H1 (cell line): ENCODE measurements around the gene MRPL39. TPM values are rescaled to one million over a fixed set of nuclear protein-coding genes. Genes with fewer than 3 reads are reported as not detected.

Source experiments
- CTCF ChIA-PET: fragments of 300-600 bp; sonication (Branson Sonifier 250); formaldehyde crosslinking; loops from one replicate; lab custom pipeline; 2021; ENCODE audit not compliant: partially characterized antibody; lab: Charles Lee
- POLR2A ChIA-PET: fragments of 300-600 bp; sonication (Branson Sonifier 250); formaldehyde crosslinking; loops from one replicate; lab custom pipeline; 2021; ENCODE audit warnings: inconsistent platforms; ENCODE audit not compliant: partially characterized antibody; lab: Charles Lee
- DNase-seq, 2 experiments: peaks; one replicate each; pipeline versions ENCODE4 v3.0.0 to v3.0.0-alpha.2; 2010 to 2022; ENCODE audit warnings: low spot score in 2 of 2, low read depth in 1 of 2, mixed read lengths in 1 of 2
- FAIRE-seq: peaks from 2 replicates; lab custom pipeline; 2011; peaks lifted over from hg19 to GRCh38; lab: Jason Lieb, UNC
- H2AFZ ChIP-seq: 2 replicates; pipeline ENCODE4 v1.8.1; 2012; ENCODE audit warnings: low read length, inconsistent platforms
- H2AK5ac ChIP-seq: 2 replicates; pipeline ENCODE4 v1.6.1; 2013; ENCODE audit warnings: low read depth, low read length
- H2BK120ac ChIP-seq: replicated peaks from 2 replicates; pipeline ENCODE3; 2013; ENCODE audit warnings: low read depth, low read length, inconsistent platforms
- H2BK12ac ChIP-seq: 2 replicates; pipeline ENCODE4 v1.6.1; 2013; ENCODE audit warnings: low read depth, low read length
- H2BK15ac ChIP-seq: 2 replicates; pipeline ENCODE4 v1.6.1; 2013; ENCODE audit warnings: low read length
- H2BK20ac ChIP-seq: 2 replicates; pipeline ENCODE4 v1.6.1; 2013; ENCODE audit warnings: low read length
- H2BK5ac ChIP-seq: 2 replicates; pipeline ENCODE4 v1.6.1; 2013; ENCODE audit warnings: low read depth, low read length
- H3K14ac ChIP-seq: 2 replicates; pipeline ENCODE4 v1.6.1; 2013; ENCODE audit warnings: inconsistent platforms; ENCODE audit not compliant: insufficient read length
- H3K18ac ChIP-seq: 2 replicates; pipeline ENCODE4 v1.6.1; 2013; ENCODE audit warnings: low read length; ENCODE audit errors: extremely low read depth
- H3K23ac ChIP-seq: 2 replicates; pipeline ENCODE4 v1.6.1; 2013; ENCODE audit warnings: inconsistent platforms; ENCODE audit not compliant: insufficient read length
- H3K23me2 ChIP-seq: 2 replicates; pipeline ENCODE4 v1.6.1; 2013; ENCODE audit warnings: low read depth, low read length
- H3K27ac ChIP-seq: 2 replicates; pipeline ENCODE4 v1.6.1; 2011; ENCODE audit warnings: low read depth, low read length, inconsistent platforms
- H3K27me3 ChIP-seq, 4 experiments: replicated peaks in 1 of 4; 1 replicate in 1 of 4; 2 replicates in 3 of 4; pipeline versions ENCODE4 v1.6.1 to v1.8.1; 2011 to 2013; ENCODE audit warnings: low read length in 3 of 4, mild to moderate bottlenecking in 3 of 4, inconsistent platforms in 2 of 4, mixed read lengths in 2 of 4, moderate library complexity in 1 of 4; ENCODE audit not compliant: control insufficient read depth in 3 of 4, insufficient read depth in 3 of 4; ENCODE audit errors: extremely low read depth in 1 of 4
- H3K36me3 ChIP-seq, 4 experiments: 2 replicates each; pipeline versions ENCODE4 v1.6.1 to v1.8.1; 2011 to 2013; ENCODE audit warnings: mild to moderate bottlenecking in 4 of 4, low read length in 3 of 4, moderate library complexity in 2 of 4, control low read depth in 1 of 4, inconsistent platforms in 1 of 4; ENCODE audit not compliant: insufficient read depth in 4 of 4, control insufficient read depth in 2 of 4
- H3K4ac ChIP-seq: replicated peaks from 2 replicates; pipeline ENCODE3; 2013; ENCODE audit warnings: low read length, low read depth, mixed read lengths, inconsistent platforms; ENCODE audit not compliant: insufficient read length
- H3K4me1 ChIP-seq, 4 experiments: replicated peaks in 1 of 4; 1 replicate in 1 of 4; 2 replicates in 3 of 4; pipeline versions ENCODE4 v1.6.1 to v1.8.1; 2011 to 2013; ENCODE audit warnings: low read length in 3 of 4, inconsistent platforms in 2 of 4, mixed read lengths in 1 of 4; ENCODE audit not compliant: insufficient read depth in 4 of 4, control insufficient read depth in 3 of 4
- H3K4me2 ChIP-seq, 2 experiments: 2 replicates each; pipeline versions ENCODE4 v1.6.1 to v1.8.1; 2011 to 2013; ENCODE audit warnings: low read depth in 2 of 2, low read length in 2 of 2, control low read depth in 1 of 2, inconsistent platforms in 1 of 2, mild to moderate bottlenecking in 1 of 2; ENCODE audit not compliant: insufficient read depth in 1 of 2
- H3K4me3 ChIP-seq, 4 experiments: fragments of 200-600, 300-600 bp in 1 of 4; sonication (generic), shearing (Covaris generic), sonication (Bioruptor Twin) in 1 of 4; 2 replicates each; pipeline versions ENCODE4 v1.5.1 to v1.8.1; 2011 to 2016; ENCODE audit warnings: low read length in 4 of 4, low read depth in 3 of 4, control low read depth in 2 of 4, inconsistent platforms in 2 of 4, mild to moderate bottlenecking in 2 of 4, mixed read lengths in 1 of 4, moderate library complexity in 1 of 4; ENCODE audit not compliant: insufficient read depth in 2 of 4; ENCODE audit errors: extremely low read depth in 1 of 4
- H3K56ac ChIP-seq: replicated peaks from 2 replicates; pipeline ENCODE3; 2013; ENCODE audit warnings: low read depth, mild to moderate bottlenecking, mixed read lengths, low read length, inconsistent platforms; ENCODE audit not compliant: insufficient read length
- H3K79me1 ChIP-seq: 2 replicates; pipeline ENCODE4 v1.6.1; 2013; ENCODE audit warnings: low read depth, low read length, control low read depth
- H3K79me2 ChIP-seq, 2 experiments: 2 replicates each; pipeline versions ENCODE4 v1.6.1 to v1.8.1; 2012 to 2013; ENCODE audit warnings: low read length in 2 of 2, mild to moderate bottlenecking in 2 of 2, inconsistent platforms in 1 of 2; ENCODE audit not compliant: insufficient read depth in 2 of 2, control insufficient read depth in 1 of 2
- H3K9ac ChIP-seq, 4 experiments: replicated peaks in 1 of 4; 1 replicate in 1 of 4; 2 replicates in 3 of 4; pipeline versions ENCODE4 v1.6.1 to v1.8.1; 2011 to 2013; ENCODE audit warnings: low read depth in 3 of 4, low read length in 3 of 4, control low read depth in 2 of 4, mild to moderate bottlenecking in 2 of 4, moderate library complexity in 2 of 4, inconsistent platforms in 1 of 4; ENCODE audit errors: extremely low read depth in 1 of 4
- H3K9me3 ChIP-seq, 2 experiments: 2 replicates each; pipeline versions ENCODE4 v1.6.1 to v1.8.1; 2012 to 2013; ENCODE audit warnings: mild to moderate bottlenecking in 2 of 2, moderate library complexity in 2 of 2, control low read depth in 1 of 2, inconsistent platforms in 1 of 2, low read depth in 1 of 2, low read length in 1 of 2, mixed read lengths in 1 of 2; ENCODE audit not compliant: insufficient read depth in 2 of 2
- H4K20me1 ChIP-seq, 2 experiments: replicated peaks in 1 of 2; 2 replicates each; pipeline versions ENCODE3 to v1.8.1; 2011 to 2013; ENCODE audit warnings: inconsistent platforms in 2 of 2, low read length in 2 of 2, mild to moderate bottlenecking in 1 of 2; ENCODE audit not compliant: insufficient read depth in 2 of 2, control insufficient read depth in 1 of 2
- H4K5ac ChIP-seq: 2 replicates; pipeline ENCODE4 v1.6.1; 2013; ENCODE audit warnings: low read length, low read depth, mixed read lengths, inconsistent platforms; ENCODE audit not compliant: insufficient read length
- H4K8ac ChIP-seq: 2 replicates; pipeline ENCODE4 v1.8.0; 2013; ENCODE audit warnings: mild to moderate bottlenecking, moderate library complexity, low read length, inconsistent platforms; ENCODE audit not compliant: insufficient read depth; ENCODE audit errors: extremely low read depth
- H4K91ac ChIP-seq: replicated peaks from 2 replicates; pipeline ENCODE3; 2013; ENCODE audit warnings: low read length, mixed read lengths, inconsistent platforms; ENCODE audit not compliant: insufficient read length
- CEBPB ChIP-seq: IDR thresholded peaks from 2 replicates; pipeline ENCODE4 v1.6.1; 2012; ENCODE audit warnings: low read depth, low read length
- CTBP2 ChIP-seq: IDR thresholded peaks from 2 replicates; pipeline ENCODE4 v1.7.0; 2011; ENCODE audit warnings: borderline replicate concordance, mild to moderate bottlenecking, moderate library complexity, mixed read lengths, low read length; ENCODE audit not compliant: insufficient read depth, insufficient read length
- JUN ChIP-seq: IDR thresholded peaks from 2 replicates; pipeline ENCODE4 v1.6.1; 2011; ENCODE audit warnings: low read depth, mild to moderate bottlenecking, improper control_type of control experiment, low read length
- JUND ChIP-seq: IDR thresholded peaks from 2 replicates; pipeline ENCODE4 v1.6.1; 2011; ENCODE audit warnings: mild to moderate bottlenecking, improper control_type of control experiment, low read length
- RBBP5 ChIP-seq: IDR thresholded peaks from 2 replicates; pipeline ENCODE4 v1.7.1; 2012; ENCODE audit warnings: low read depth, mild to moderate bottlenecking, inconsistent platforms, low read length, moderate library complexity, borderline replicate concordance
- SAP30 ChIP-seq: fragments of 300-600 bp; sonication (generic); IDR thresholded peaks from 2 replicates; pipeline ENCODE4 v1.7.1; 2012; ENCODE audit warnings: low read length, moderate library complexity, mild to moderate bottlenecking, inconsistent platforms; ENCODE audit not compliant: insufficient read depth, insufficient replicate concordance
- SP1 ChIP-seq: IDR thresholded peaks from 2 replicates; pipeline ENCODE4 v1.6.1; 2011; ENCODE audit warnings: low read depth, low read length
- TAF1 ChIP-seq: IDR thresholded peaks from 2 replicates; pipeline ENCODE4 v1.6.1; 2011; ENCODE audit warnings: mild to moderate bottlenecking, low read depth, low read length
- TAF7 ChIP-seq: optimal IDR thresholded peaks from 2 replicates; pipeline ENCODE3; 2011; ENCODE audit warnings: low read depth, mild to moderate bottlenecking, inconsistent platforms, low read length, moderate library complexity, borderline replicate concordance
- ZNF274 ChIP-seq: IDR thresholded peaks from 2 replicates; pipeline ENCODE4 v1.7.0; 2012; ENCODE audit warnings: low read length, borderline replicate concordance; ENCODE audit errors: extremely low read depth
- polyA plus RNA-seq, 7 experiments: library from polyadenylated mRNA; depleted of rRNA in 3 of 7; stranded (reverse) in 5 of 7; unstranded in 2 of 7; fragments of >200 nt in 5 of 7; fragments of 200-250 nt in 2 of 7; gene quantifications; 1 replicate in 5 of 7; 2 replicates in 1 of 7; 4 replicates in 1 of 7; pipeline versions ENCODE4 v1.2.1 to v1.2.3, GENCODE V29; 2011 to 2013; ENCODE audit warnings: missing spikeins in 2 of 7, mixed read lengths in 2 of 7
- total RNA-seq: library from RNA; stranded (reverse); fragmentation: NEBNext Ultra II Directional; extraction: Animal tissue kit (Norgen Biotek cat#: 25700); gene quantifications from 2 replicates; pipeline ENCODE4 v1.2.1, GENCODE V29; 2021
- TF ChIP-seq, protein P1 (sequence below): IDR thresholded peaks from 2 replicates; pipeline ENCODE4 v1.6.1; 2012; ENCODE audit warnings: inconsistent platforms

The MRPL39 gene
- total and polyA plus RNA-seq, 2 of the 8 experiments (the other 6 are each of a cell fraction or from before 2014, with no cell fraction given), result 20.3 to 43.2 TPM

DNA sequence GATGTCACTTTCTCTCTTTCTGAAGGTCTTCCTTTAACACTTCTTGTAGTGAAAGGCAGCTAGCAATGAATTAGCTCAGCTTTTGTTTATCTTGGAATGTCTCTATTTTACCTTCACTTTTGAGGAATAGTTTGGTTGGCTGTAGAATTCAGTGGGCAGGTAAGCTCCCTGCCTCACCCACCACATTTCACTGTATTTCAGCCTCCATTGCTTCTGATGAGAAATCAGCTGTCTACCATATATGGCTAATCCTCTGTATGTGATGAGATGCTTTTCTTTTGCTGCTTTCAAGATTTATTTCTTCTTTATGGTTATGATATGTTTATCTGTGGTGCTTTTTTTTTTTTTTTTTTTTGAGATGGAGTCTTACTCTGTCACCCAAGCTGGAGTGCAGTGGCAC is 70.1 kb downstream of the MRPL39 start:
- peaks cover 0 to 2% (median 0%) of the 10 kb centered on the region in 4 experiments; a peak in 1 of 7 replicates for H3K4me1 ChIP-seq
- no peak overlapping the region for H2AK5ac ChIP-seq
- DNase-seq (no peak), FAIRE-seq (no peak)
- H4K5ac ChIP-seq, result no peak overlapping the region
- H2BK20ac ChIP-seq, result no peak overlapping the region
- H3K27ac ChIP-seq, result no peak overlapping the region
- H3K4ac ChIP-seq, result no peak overlapping the region
- H3K4me3 ChIP-seq, result no peak overlapping the region
- H3K79me1 ChIP-seq, result no peaks in the 10 kb centered on the region
- H3K4me2 ChIP-seq, result no peak overlapping the region
- H3K23ac ChIP-seq, result no peak overlapping the region
- H3K56ac ChIP-seq, result no peak overlapping the region
- H3K14ac ChIP-seq, result no peak overlapping the region
- H4K8ac ChIP-seq, result no peak overlapping the region
- TF ChIP-seq CTBP2 (no peak), SP1 (no peak), JUND (no peak), CEBPB (no peak), ZNF274 (no peak), TAF7 (no peak), SAP30 (no peak), TAF1 (no peak), JUN (no peak), RBBP5 (no peak)
- TF ChIP-seq, protein P1, sequence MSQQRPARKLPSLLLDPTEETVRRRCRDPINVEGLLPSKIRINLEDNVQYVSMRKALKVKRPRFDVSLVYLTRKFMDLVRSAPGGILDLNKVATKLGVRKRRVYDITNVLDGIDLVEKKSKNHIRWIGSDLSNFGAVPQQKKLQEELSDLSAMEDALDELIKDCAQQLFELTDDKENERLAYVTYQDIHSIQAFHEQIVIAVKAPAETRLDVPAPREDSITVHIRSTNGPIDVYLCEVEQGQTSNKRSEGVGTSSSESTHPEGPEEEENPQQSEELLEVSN, result no peak
- no peaks in the 10 kb centered on the region for H3K36me3 ChIP-seq
- no peak overlapping the region for H2AFZ ChIP-seq
- H3K18ac ChIP-seq, result no peak overlapping the region
- H2BK15ac ChIP-seq, result no peak overlapping the region
- no peaks in the 10 kb centered on the region for H3K79me2 ChIP-seq
- no peak overlapping the region for H4K91ac ChIP-seq
- H4K20me1 ChIP-seq, result no peaks in the 10 kb centered on the region
- ChIA-PET CTCF (interaction anchor here (0.7 kb wide), 1 partner anchor 131 kb away, joined by 3 read pairs; no protein-coding TSS in a partner anchor), POLR2A (no interaction called here)
- no peaks in the 10 kb centered on the region for H3K27me3 ChIP-seq
- no peak overlapping the region for H2BK5ac ChIP-seq
- H2BK12ac ChIP-seq, result no peak overlapping the region
- H3K9ac ChIP-seq, result no peak overlapping the region
- no peaks in the 10 kb centered on the region for H3K23me2 ChIP-seq
- H2BK120ac ChIP-seq, result no peak overlapping the region
- no peaks in the 10 kb centered on the region for H3K9me3 ChIP-seq
